HepG2 (cell line): ENCODE results near the gene TMEM141. TPM values are rescaled to one million over a fixed set of nuclear protein-coding genes. Genes with fewer than 3 reads are reported as not detected.

Source experiments
- ATAC-seq: fragments of 200-7000 bp; cut with Tn5 transposase; 3 replicates; pipeline ENCODE4 v1.9.1; 2020; ENCODE audit warnings: mild to moderate bottlenecking, moderate library complexity
- BruUV-seq: library from RNA; stranded (reverse); fragments of 400-500 nt; replicated peaks from 2 replicates; lab custom pipeline; 2021; lab: Mats Ljungman, UMichigan
- CTCF ChIA-PET: fragments of 300-600 bp; formaldehyde crosslinking; extraction: SDS; loops from one replicate; lab custom pipeline; 2021; ENCODE audit warnings: low total read pairs, inconsistent platforms, low intra/inter-chr PET ratio; lab: Yijun Ruan, JAX
- POLR2A ChIA-PET: fragments of 350-600 bp; sonication (Branson Sonifier 250); formaldehyde crosslinking; loops from one replicate; lab custom pipeline; 2020; ENCODE audit warnings: antibody characterized with exemption, inconsistent platforms; lab: Yijun Ruan, JAX
- DNase-seq: peaks from one replicate; pipeline ENCODE4 v3.0.0-alpha.2; 2015; ENCODE audit warnings: low spot score
- FAIRE-seq: peaks from 3 replicates; lab custom pipeline; 2011; peaks lifted over from hg19 to GRCh38; lab: Jason Lieb, UNC
- H2AFZ ChIP-seq: one replicate; pipeline ENCODE4 v1.6.1; 2011; ENCODE audit warnings: low read length, inconsistent platforms
- H3K27ac ChIP-seq: fragments of 300-600 bp; 3 replicates; pipeline ENCODE4 v1.8.0; 2011; ENCODE audit warnings: mixed run types, mild to moderate bottlenecking, mixed read lengths, low read length, inconsistent platforms; ENCODE audit not compliant: insufficient read depth; ENCODE audit errors: extremely low read length
- H3K27me3 ChIP-seq, 2 experiments: fragments of 200-600 bp in 1 of 2; 2 replicates in 1 of 2; 3 replicates in 1 of 2; pipeline versions ENCODE4 v1.6.0 to v1.8.0; 2011; ENCODE audit warnings: low read length in 2 of 2, mild to moderate bottlenecking in 2 of 2, moderate library complexity in 2 of 2, inconsistent platforms in 1 of 2; ENCODE audit not compliant: insufficient read depth in 2 of 2, control insufficient read depth in 1 of 2
- H3K36me3 ChIP-seq, 2 experiments: fragments of 200-600 bp in 1 of 2; replicated peaks in 1 of 2; 2 replicates in 1 of 2; 3 replicates in 1 of 2; pipeline versions ENCODE4 v1.5.1 to v1.8.0; 2011; ENCODE audit warnings: low read length in 2 of 2, inconsistent platforms in 1 of 2; ENCODE audit not compliant: insufficient read depth in 2 of 2, control insufficient read depth in 1 of 2
- H3K4me1 ChIP-seq: 2 replicates; pipeline ENCODE4 v1.5.1; 2012; ENCODE audit warnings: low read length, inconsistent platforms; ENCODE audit not compliant: insufficient read depth
- H3K4me2 ChIP-seq: 2 replicates; pipeline ENCODE4 v1.6.0; 2011; ENCODE audit warnings: low read depth, low read length, inconsistent platforms
- H3K4me3 ChIP-seq, 3 experiments: fragments of 200-600 bp in 1 of 3; sonication (generic), shearing (Covaris generic) in 1 of 3; replicated peaks in 1 of 3; 2 replicates each; pipeline ENCODE4 v1.5.1; 2011 to 2016; ENCODE audit warnings: low read length in 3 of 3, inconsistent platforms in 2 of 3, low read depth in 2 of 3, mild to moderate bottlenecking in 2 of 3, control low read depth in 1 of 3, mixed read lengths in 1 of 3; ENCODE audit not compliant: insufficient read depth in 1 of 3
- H3K79me2 ChIP-seq: one replicate; pipeline ENCODE4 v1.6.1; 2011; ENCODE audit warnings: low read length, inconsistent platforms; ENCODE audit not compliant: insufficient read depth
- H3K9ac ChIP-seq: 2 replicates; pipeline ENCODE4 v1.6.0; 2011; ENCODE audit warnings: mild to moderate bottlenecking, low read depth, low read length, inconsistent platforms; ENCODE audit not compliant: insufficient read depth
- H3K9me3 ChIP-seq: 2 replicates; pipeline ENCODE4 v1.5.1; 2012; ENCODE audit warnings: mild to moderate bottlenecking, low read length
- H4K20me1 ChIP-seq: 2 replicates; pipeline ENCODE4 v1.6.0; 2011; ENCODE audit warnings: inconsistent platforms, mild to moderate bottlenecking, low read length, moderate library complexity; ENCODE audit not compliant: insufficient read depth
- AGO2 ChIP-seq: fragments of 200-400 bp; formaldehyde crosslinking; optimal IDR thresholded peaks from 2 replicates; pipeline ENCODE3; 2017; ENCODE audit warnings: mild to moderate bottlenecking, low read depth, low read length, moderate library complexity
- CEBPG ChIP-seq: IDR thresholded peaks from 2 replicates; pipeline ENCODE4 v1.6.1; 2016
- MEIS1 ChIP-seq: sonication (generic); formaldehyde crosslinking; IDR thresholded peaks from 2 replicates; pipeline ENCODE4 v1.9.0; 2021; ENCODE audit warnings: mild to moderate bottlenecking, missing genetic modification reagents, moderate library complexity, borderline replicate concordance
- RARA ChIP-seq: IDR thresholded peaks from 2 replicates; pipeline ENCODE4 v1.6.1; 2016; ENCODE audit warnings: missing genetic modification reagents, missing compliant biosample characterization
- RARG ChIP-seq: sonication (generic); formaldehyde crosslinking; IDR thresholded peaks from 2 replicates; pipeline ENCODE4 v1.4.0; 2020; ENCODE audit warnings: low read depth, mild to moderate bottlenecking, missing genetic modification reagents
- RBM22 ChIP-seq: fragments of 200-400 bp; formaldehyde crosslinking; optimal IDR thresholded peaks from 2 replicates; pipeline ENCODE3; 2017; ENCODE audit warnings: mild to moderate bottlenecking, low read length, moderate library complexity
- ZFP82 ChIP-seq: sonication (generic); formaldehyde crosslinking; IDR thresholded peaks from 2 replicates; pipeline ENCODE4 v1.5.1; 2020; ENCODE audit warnings: mild to moderate bottlenecking, missing genetic modification reagents, borderline replicate concordance
- ZNF276 ChIP-seq: sonication (generic); formaldehyde crosslinking; IDR thresholded peaks from 2 replicates; pipeline ENCODE4 v1.4.0; 2020; ENCODE audit warnings: mild to moderate bottlenecking, low read depth, missing genetic modification reagents
- ZNF572 ChIP-seq: sonication (generic); formaldehyde crosslinking; IDR thresholded peaks from 2 replicates; pipeline ENCODE4 v1.5.1; 2020; ENCODE audit warnings: mild to moderate bottlenecking, missing genetic modification reagents
- ZNF761 ChIP-seq: sonication (generic); formaldehyde crosslinking; conservative IDR thresholded peaks from 2 replicates; pipeline ENCODE4 v1.4.0; 2020; ENCODE audit warnings: mild to moderate bottlenecking, missing genetic modification reagents
- WGBS: methylation state at CpG from one replicate; pipeline ENCODE4 v1.1.6; 2017; ENCODE audit warnings: low lambda C conversion rate; 5-methylcytosine and 5-hydroxymethylcytosine counted together
- in situ Hi-C: cut with HindIII; loops from 2 replicates; pipeline ENCODE4 v1.10.0; 2017; ENCODE audit warnings: low pct_unique_long_range_greater_than_20kb; ENCODE audit not compliant: extremely low pct_ligation_motif_present
- intact Hi-C: fragments of 100-400 bp; cut with micrococcal nuclease; formaldehyde crosslinking; loops from one replicate; pipeline ENCODE4 v1.10.0; 2022; ENCODE audit not compliant: unreplicated experiment
- polyA plus RNA-seq, 8 experiments: library from polyadenylated mRNA; depleted of rRNA in 3 of 8; stranded (reverse) in 7 of 8; unstranded in 1 of 8; fragments of >200 nt; fragmentation: Illumina TruSeq in 4 of 8; extraction: Trizol in 4 of 8; gene quantifications; 2 replicates each; pipeline versions ENCODE4 v1.2.1 to v1.2.3, GENCODE V29; 2011 to 2016; ENCODE audit warnings: low read depth in 4 of 8, missing spikeins in 1 of 8, mixed read lengths in 1 of 8; ENCODE audit not compliant: insufficient read depth in 1 of 8
- total RNA-seq, 5 experiments: library from RNA; depleted of rRNA; stranded (reverse); fragments of >200 nt; fragmentation: Illumina TruSeq; extraction: Trizol; gene quantifications; 2 replicates each; pipeline ENCODE4 v1.2.3, GENCODE V29; 2016; ENCODE audit warnings: low read depth in 1 of 5
- TF ChIP-seq, protein P1 (sequence below): sonication (generic); formaldehyde crosslinking; IDR thresholded peaks from 2 replicates; pipeline ENCODE4 v1.4.0; 2020; ENCODE audit warnings: low read depth, mild to moderate bottlenecking, missing genetic modification reagents

The TMEM141 gene
- total and polyA plus RNA-seq, 2 of the 13 experiments (the other 11 are each of a cell fraction or from before 2014, with no cell fraction given) = 81.0 to 202 TPM

DNA sequence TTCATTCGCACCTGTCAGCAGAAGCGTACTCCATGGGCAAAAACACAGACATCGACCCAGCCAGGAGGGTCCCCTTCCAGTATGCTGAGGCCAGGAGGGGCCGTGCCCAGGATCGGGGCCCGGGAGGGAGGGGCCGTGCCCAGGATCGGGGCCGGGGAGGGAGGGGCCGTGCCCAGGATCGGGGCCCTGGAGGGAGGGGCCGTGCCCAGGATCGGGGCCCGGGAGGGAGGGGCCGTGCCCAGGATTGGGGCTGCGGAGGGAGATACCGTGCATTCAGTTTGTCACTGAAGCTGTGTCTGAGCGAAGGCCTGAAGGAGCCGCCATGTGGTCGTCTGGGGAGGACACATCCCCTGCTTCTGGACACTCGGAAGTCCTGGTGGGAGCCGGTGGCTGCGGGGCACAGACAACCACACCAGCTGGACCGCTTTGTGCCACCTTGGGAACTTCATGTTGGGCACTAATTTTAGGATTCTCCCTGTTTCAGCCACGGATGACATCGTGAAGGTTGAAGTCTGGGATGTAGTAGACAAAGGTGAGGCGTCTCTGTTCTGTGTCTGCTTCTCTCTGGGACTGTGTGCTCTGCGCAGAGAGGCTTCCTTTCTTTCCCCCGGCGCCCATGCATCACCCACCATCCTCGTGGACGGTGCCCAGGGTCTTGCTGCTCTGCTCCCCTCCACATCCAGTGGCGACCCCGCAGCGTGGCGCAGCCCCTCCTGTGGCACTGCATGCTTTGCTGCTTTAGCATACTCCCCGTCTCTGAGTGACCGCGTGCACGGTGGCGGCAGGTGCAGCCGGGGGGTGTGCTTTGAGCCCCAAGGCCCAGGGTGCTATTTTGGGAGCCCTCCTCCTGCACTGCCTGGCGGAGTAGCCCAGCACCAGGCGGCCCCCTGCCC is 34.4 kb downstream of the TMEM141 start:
- H3K9me3 ChIP-seq = no peaks in the 10 kb centered on the region
- CTCF ChIA-PET = no interaction called here
- no peaks in the 10 kb centered on the region for H3K27me3 ChIP-seq
- 97% methylated on average over 30 of the region's 44 CpGs for WGBS
- H2AFZ ChIP-seq = no peak overlapping the region
- H3K4me2 ChIP-seq = no peak overlapping the region
- peaks cover 41 to 76% of the 10 kb centered on the region in 2 experiments for H3K36me3 ChIP-seq
- no peak for DNase-seq
- no peak for ATAC-seq
- intact Hi-C loops (no loop called here), in situ Hi-C loops (no loop called here)
- H3K4me3 ChIP-seq = no peak overlapping the region
- POLR2A ChIA-PET = no interaction called here
- no peaks in the 10 kb centered on the region for H4K20me1 ChIP-seq
- H3K9ac ChIP-seq = no peak overlapping the region
- no peak for TF ChIP-seq MEIS1 (CRISPR knock-in tag)
- TF ChIP-seq AGO2 = peak; percentile 64
- no peak for TF ChIP-seq CEBPG (CRISPR knock-in tag)
- TF ChIP-seq ZNF761 (CRISPR knock-in tag) = no peak
- TF ChIP-seq ZNF572 (CRISPR knock-in tag) = no peak
- TF ChIP-seq RARG (CRISPR knock-in tag) = no peak
- peak; percentile 68 for TF ChIP-seq RBM22
- no peak for TF ChIP-seq RARA (CRISPR knock-in tag)
- TF ChIP-seq ZNF276 (CRISPR knock-in tag) = no peak
- TF ChIP-seq ZFP82 (CRISPR knock-in tag) = no peak
- TF ChIP-seq, protein P1, sequence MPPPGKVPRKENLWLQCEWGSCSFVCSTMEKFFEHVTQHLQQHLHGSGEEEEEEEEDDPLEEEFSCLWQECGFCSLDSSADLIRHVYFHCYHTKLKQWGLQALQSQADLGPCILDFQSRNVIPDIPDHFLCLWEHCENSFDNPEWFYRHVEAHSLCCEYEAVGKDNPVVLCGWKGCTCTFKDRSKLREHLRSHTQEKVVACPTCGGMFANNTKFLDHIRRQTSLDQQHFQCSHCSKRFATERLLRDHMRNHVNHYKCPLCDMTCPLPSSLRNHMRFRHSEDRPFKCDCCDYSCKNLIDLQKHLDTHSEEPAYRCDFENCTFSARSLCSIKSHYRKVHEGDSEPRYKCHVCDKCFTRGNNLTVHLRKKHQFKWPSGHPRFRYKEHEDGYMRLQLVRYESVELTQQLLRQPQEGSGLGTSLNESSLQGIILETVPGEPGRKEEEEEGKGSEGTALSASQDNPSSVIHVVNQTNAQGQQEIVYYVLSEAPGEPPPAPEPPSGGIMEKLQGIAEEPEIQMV = no peak
- no peaks in the 10 kb centered on the region for H3K4me1 ChIP-seq
- FAIRE-seq = no peak
- H3K27ac ChIP-seq = no peak overlapping the region
- BruUV-seq = no TSS peak
- peaks cover 5% of the 10 kb centered on the region for H3K79me2 ChIP-seq
